GM19463 (cell line): ENCODE results near the gene ADPRHL1.

Source experiments
- ATAC-seq: cut with Tn5 transposase; IDR thresholded peaks from one replicate; pipeline ENCODE4 v1.9.1; 2021; ENCODE audit warnings: mild to moderate bottlenecking, moderate library complexity; ENCODE audit not compliant: unreplicated experiment

The ADPRHL1 gene

GRCh38 chr13:113452942-113453901 lies at the start of gene ADPRHL1:
TSS of gene ADPRHL1 (minus strand) at chr13:113453488. CDS start at chr13:113453437, 51 bp downstream.
- no peak for ATAC-seq

- no peak for ATAC-seq
Measured at GRCh38 chr13:113502686-113503085, 49.4 kb upstream of the ADPRHL1 start.

DNA sequence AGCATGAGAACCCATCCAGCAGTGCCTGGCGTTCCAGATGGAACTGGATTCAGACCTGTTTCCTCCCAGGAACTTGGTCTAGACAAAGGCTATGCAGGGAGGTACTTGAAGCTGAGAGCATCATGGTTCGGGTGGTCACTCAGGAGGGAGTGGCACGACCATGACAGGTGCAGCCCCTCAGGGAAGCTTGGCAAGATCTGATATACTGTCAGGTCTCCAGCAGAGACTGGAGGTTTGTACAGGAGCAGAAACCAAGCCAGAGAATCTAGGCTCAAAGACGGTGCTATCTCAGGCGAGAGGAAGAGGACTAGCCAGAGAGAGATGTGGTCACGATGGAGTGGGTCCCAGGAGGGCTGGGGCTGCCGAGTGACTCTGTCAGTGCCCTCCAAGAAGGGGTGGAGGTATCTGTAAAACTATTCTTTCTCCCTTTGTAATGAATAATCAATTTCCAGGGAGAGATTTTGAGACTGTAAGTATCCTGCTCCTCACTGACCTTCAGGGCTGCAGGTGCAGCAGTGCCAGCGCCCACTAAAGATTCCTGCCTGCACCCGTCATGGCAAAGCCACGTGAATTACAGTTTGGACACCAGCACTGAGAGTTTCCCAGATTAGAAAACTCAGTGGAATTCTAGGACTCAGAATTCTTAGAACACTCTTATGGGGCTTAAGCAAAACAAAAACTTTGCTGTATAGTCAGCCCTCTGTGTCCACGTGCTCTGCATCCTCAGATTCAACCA lies 47.4 kb upstream of the ADPRHL1 start:
- ATAC-seq = no peak

DNA sequence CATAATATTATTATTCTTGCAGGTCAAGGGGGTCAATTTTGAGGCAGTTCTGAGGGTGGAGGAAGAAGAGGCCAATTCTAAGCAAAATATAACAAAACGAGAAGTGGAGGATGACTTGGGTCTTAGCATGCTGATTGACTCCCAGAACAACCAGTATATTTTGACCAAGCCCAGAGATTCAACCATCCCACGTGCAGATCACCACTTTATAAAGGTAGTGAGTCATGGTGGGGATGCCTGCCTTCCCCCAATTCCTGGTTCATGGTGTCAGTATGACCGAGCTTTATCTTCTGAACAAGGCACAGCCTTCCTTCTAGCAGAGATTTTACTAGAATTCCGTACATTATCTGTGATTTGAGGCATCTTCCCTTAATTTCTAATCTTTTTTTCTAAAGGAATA lies 46.6 kb upstream of the ADPRHL1 start:
- ATAC-seq = no peak

- ATAC-seq = no peak
Measured at GRCh38 chr13:113498905-113499304, 45.6 kb upstream of the ADPRHL1 start.

DNA sequence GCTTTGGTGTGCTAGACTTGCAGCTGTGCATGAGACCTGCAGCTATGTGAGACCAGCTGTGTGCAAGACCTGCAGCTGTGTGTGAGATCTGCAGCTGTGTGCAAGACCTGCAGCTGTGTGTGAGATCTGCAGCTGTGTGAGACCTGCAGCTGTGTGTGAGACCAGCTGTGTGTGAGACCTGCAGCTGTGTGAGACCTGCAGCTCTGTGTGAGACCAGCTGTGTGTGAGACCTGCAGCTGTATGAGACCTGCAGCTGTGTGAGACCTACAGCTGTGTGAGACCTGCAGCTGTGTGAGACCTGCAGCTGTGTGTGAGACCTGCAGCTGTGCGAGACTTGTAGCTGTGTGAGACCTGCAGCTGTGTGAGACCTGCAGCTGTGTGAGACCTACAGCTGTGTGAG lies 43.9 kb upstream of the ADPRHL1 start:
- ATAC-seq = no peak

DNA sequence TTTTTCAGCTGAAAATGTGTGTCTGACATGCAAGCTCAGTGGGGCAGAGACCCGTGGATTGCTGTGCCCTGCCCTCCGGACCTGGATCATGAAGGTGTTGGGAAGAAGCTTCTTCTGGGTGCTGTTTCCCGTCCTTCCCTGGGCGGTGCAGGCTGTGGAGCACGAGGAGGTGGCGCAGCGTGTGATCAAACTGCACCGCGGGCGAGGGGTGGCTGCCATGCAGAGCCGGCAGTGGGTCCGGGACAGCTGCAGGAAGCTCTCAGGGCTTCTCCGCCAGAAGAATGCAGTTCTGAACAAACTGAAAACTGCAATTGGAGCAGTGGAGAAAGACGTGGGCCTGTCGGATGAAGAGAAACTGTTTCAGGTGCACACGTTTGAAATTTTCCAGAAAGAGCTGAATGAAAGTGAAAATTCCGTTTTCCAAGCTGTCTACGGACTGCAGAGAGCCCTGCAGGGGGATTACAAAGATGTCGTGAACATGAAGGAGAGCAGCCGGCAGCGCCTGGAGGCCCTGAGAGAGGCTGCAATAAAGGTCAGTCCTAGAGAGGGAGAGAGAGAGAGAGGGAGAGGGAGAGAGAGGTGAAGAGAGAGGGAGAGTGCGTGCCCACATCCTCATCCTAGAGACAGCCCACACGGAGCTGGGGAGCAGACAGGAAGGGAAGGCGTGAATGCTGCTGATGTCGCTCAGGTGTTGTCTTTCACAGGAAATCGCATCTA lies 42.4 kb upstream of the ADPRHL1 start:
- no peak for ATAC-seq

- no peak for ATAC-seq
Measured at GRCh38 chr13:113493315-113493951, 40.1 kb upstream of the ADPRHL1 start.

GRCh38 chr13:113491982-113492381 lies 38.7 kb upstream of the ADPRHL1 start:
- ATAC-seq = no peak

- no peak for ATAC-seq
Measured at GRCh38 chr13:113491418-113491883, 38.2 kb upstream of the ADPRHL1 start.

DNA sequence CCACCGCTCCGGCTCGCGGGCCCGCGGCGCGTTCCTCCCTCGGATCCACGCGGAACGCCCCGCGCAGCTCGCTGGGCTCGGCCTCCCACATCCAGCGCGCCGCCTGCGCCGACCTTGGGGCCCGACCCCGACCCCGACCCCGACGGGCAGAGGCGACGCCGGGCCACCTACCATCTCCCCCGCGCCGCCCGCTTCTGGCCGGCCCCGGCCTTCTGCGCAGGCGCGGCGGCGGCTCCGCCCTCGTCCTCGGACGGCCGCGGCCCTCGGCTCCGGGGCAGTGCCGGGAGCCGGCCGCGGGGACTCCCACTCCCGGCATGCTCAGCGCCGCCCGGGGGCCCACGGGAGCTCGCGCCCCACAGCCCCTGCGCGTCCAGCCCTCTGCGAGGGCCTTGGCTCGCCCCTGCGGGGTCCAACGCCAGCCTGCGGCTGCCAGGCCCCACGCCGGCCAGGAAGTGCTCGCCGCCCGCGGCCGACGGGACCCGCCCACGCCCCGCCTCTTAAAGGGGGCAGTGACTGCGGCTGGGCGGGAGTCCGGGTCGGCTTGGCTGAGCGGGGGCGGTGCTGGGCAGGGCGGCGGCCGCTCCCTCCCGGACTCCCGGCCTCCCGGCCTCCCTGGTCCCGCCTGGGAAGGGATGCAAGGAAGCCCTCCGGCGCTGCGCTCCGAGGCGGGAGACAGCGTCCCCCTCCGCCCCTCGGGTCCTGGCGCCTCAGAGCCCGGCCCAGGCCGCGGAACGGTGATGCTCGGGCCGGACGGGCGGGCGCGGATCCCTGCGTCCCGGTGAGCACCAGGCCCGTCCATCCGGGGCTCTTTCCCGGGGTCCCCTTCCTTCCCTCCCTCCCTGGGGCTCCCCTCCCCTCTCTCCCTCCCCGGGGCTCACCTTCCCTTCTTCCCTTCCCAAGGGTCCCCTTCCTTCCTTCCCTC lies 37.5 kb upstream of the ADPRHL1 start, which contains the start of gene DCUN1D2:
TSS of gene DCUN1D2 (minus strand) at position 216 of the 922 bp plus-strand sequence. CDS start at position 174, 42 bp downstream.
- ATAC-seq = peak; percentile 81

DNA sequence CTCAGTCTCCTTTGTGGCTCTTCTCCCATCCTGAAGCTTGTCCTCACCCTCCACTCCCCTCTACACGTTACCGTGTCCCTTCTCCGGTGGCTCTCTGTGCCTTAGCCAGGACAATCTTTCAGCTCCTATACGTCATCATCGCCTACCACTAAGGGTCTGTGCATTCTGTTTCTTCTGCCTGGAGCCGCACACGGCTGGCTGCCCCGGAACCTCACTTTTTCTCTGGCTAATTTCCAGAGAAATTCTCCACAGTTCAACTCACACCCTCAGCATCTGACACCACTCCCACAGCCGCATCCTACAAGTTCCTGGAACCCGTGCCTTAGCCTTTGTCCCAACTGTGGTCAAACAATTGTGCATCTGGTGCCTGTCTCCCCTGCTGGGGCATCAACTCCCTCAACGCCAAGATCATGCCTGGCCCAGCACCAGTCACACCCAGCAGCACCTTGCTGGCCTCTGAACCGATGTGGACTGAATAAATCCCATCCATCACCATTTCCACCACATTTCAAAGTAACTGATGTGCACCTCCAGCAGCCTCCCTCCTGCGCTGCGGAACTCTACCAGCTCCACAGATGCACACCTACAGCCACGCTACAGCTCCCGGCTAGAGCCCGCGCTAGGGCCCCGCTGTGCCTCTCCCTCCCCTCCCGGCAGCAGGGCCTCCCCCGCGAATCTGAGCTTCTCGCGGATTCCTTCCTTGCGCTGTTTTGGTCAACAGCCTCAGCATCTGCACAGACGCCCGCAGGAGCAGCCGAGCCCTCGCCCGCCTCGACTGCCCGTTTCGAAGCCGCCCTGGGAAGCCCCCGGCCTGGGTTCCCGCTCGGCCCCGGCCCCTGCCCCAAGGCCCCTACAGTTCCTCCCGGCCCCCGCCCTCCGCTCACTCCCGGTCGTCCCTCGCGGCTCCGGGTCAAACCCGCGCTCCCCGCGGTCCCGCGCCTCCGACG lies 36.5 kb upstream of the ADPRHL1 start:
- ATAC-seq = peak; percentile 13

GRCh38 chr13:113489171-113489548 lies 35.9 kb upstream of the ADPRHL1 start:
- no peak for ATAC-seq

DNA sequence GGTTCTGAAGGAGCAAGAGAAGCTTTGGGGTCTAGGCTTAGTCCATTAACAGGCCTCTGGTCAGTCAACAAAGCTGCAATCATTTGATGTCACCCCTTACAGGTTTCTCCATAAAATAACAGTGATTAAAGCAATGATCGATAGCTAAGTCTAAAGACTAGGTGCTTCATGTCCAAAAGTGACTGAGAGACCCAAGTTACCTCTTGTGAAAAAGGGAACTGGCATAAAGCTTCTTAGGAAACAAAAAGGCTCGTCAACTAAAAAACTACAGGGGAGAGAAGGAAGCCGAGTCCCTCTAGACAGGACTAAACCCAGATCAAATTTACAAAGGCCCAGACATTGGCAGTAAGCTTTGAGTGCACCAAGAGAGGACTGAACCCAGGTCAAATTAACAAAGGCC lies 35.0 kb upstream of the ADPRHL1 start:
- no peak for ATAC-seq

DNA sequence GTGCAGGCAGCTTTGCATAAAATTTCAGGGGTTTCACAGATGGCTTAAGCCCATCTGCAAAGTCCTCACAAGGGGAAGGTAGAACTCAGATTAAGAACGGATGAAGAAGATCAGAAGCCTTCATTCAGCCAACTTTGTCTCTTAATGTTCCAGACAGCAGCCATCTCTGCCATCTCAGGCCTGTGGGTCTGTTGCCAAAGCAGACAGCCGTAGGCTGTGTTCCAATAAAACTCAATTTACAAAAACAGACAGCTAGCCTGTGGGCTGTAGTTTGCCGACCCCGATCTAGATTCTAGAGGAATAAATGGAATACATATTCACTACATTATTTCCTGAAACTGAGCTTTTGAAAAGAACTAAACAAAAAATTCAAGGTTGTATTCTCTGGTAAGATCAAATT lies 33.4 kb upstream of the ADPRHL1 start:
- no peak for ATAC-seq

DNA sequence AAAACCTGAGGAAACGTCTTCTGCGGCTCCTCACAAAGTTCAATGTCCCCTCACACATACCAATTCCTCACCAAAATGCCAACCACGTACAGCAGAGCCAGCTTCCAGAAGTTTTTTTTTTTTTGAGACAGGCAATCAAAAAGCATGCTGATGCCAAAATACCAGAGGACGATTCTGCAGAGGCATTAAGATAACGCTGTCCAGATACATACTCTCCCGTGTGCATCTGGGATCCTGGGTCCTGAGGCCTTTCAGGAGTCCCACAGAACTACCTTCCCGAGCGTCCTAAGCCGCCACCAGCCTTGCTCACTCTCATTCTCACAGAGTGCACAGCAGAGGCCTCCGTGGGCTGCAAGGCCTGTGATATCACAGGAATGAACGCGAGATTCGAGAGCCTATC lies 32.3 kb upstream of the ADPRHL1 start:
- ATAC-seq = no peak

GRCh38 chr13:113483504-113484293 lies 30.4 kb upstream of the ADPRHL1 start:
- no peak for ATAC-seq

DNA sequence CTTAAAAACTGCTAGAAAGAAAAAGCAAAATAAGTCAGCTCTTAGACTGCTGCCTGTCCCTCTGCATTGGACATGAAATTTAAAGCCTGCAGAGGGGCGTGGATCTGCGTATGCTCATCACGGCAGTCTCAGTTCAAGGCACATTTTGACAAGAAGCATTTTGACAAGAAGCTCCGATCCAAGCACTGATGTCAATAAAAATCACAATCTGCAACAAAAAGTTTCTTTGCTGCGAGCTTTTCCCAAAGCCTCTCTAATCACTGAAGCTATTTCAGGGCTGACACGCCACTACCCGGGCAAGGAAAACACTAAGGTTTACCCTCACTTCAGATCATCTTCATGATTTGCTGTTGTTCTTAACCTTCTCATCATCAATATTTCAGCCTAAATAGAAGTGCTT lies 29.8 kb upstream of the ADPRHL1 start:
- ATAC-seq = no peak
